HG03060 (cell line): ENCODE data around the gene TUBA1B.
"Not testable (repeated sequence)": the region's sequence is repeated elsewhere in the genome, so short reads cannot be mapped to it uniquely, and the experiment has no call there.

ENCODE experiments used
- ATAC-seq: cut with Tn5 transposase; IDR thresholded peaks from one replicate; pipeline ENCODE4 v1.9.1; 2021; ENCODE audit warnings: low read depth, moderate number of reproducible peaks; ENCODE audit not compliant: unreplicated experiment

The TUBA1B gene

DNA sequence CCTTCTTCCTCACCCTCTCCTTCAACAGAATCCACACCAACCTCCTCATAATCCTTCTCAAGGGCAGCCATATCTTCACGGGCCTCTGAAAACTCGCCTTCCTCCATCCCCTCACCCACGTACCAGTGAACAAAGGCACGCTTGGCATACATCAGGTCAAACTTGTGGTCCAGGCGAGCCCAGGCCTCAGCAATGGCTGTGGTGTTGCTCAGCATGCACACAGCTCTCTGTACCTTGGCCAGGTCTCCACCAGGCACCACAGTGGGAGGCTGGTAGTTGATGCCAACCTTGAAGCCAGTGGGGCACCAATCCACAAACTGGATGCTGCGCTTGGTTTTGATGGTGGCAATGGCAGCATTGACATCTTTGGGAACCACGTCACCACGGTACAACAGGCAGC is 3.2 kb downstream of the TUBA1B start:
- ATAC-seq, result not testable (repeated sequence)

GRCh38 chr12:49126852-49127763 is 4.1 kb downstream of the TUBA1B start:
- ATAC-seq, result no peak

- ATAC-seq, result no peak
Observed at GRCh38 chr12:49121047-49121696, 10.0 kb downstream of the TUBA1B start.

DNA sequence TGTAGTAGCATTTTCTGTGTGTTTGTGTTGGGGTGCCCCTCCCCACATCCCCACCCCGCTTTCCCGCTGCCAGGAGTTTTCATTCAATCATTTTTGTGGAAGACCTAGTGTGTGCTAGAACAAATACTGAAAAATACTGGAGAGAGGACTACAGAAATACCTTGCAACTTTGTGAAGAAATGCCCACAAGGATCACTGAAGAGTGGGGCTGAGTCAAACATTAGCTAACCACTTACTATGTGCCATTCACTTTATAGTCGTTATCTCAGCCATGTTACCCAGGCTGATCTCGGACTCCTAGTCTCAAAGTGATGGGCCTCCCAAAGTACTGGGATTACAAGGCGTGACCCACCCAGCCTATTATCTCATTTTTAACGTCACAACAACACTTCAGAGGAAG is 20.0 kb downstream of the TUBA1B start:
- no peak for ATAC-seq

DNA sequence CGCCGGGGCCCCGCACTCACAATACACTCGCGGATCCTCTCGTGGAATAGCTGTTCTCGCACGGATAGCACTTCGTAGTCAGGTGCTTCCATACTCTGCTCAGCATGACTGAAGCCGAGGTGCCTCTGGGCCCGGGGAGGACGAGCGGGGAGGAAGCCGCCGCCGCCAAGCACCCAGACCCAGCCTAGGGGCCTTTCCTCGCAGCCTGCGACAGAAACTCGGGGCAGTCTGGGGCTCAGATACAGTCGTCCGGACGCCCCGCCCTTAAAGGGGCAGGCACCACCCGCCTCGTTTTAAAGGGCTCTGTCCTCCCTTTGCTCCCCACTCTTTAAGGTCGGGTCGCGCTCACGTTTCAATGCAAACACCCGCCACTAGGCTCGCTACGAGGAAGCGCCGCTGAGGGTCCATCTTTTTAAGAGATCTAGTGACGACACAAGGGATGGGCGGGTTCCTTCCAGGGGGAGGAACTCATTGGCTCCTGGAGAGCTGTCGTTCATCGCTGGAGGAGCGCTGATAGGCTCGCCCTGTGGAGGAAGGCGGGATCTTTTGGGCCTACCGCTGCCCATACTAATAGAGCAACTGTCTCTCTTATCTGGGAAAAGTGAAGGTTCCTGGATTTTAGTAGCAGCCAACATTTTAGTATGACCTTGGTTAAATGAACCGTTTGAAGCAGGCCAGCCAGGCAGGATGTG is 20.6 kb downstream of the TUBA1B start, which contains the start of gene LMBR1L:
TSS of gene LMBR1L (minus strand) at position 384 of the 692 bp plus-strand sequence. CDS start at position 92, 292 bp downstream.
- peak; percentile 89 for ATAC-seq

DNA sequence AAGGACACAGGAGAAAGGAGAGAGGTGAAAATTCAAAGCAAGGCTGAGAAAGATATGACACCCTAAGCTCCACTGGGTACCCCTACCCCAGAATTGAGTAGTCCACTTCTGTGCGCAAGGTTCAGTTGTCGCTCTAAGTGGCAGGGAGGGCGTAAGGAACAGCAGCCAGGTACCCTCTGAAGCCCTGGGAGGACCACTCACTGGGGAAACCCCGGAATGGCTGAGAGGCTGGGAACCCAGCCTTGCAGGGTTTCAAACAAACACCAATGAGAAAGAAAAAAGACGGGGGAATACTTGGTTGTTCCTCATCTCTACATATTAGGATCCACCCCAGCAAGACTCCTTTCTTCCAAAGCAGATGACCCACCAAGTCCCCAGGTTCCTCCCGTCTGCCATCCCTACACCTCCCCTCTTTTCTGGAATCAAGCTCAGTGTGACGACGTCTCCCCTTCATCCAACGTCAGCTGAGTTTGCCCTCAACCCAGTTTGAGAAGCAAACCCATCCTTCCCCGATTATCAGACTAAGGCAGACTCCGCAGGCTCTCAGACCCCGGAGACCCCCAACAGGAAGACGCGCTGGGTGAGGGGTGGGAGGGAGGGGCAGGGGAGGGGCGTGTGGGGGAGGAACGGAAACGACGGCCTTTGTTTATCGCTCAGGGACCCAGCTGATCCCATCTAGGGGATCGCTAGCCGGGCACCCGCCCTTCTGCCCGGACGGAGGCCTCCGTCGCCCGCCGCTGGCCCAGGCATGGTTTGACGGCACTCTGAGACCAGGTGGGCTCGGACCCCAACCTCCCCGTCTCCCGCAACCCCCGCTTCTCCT is 21.3 kb downstream of the TUBA1B start:
- ATAC-seq, result no peak

DNA sequence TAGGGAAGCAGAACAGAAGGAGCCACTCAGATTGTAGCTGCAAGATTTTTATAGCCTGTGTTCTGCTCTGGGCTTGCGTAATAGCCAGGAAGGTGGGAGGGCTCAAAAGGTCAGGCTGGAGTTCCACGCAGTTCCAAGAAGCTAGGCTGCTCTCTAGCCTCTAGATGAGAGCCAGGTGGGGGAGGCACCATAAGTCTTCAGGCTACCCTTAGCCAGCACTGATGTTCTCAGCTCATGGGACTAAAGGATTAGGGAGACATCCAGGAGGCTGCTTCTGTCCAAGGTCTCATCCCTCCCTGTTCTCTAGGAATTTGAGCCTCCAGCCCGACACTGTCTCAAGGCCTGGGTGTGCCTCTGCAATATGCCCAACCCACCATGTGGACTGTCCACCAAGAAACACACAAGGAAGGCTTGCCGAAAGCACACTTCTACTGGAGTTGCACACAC is 22.2 kb downstream of the TUBA1B start:
- ATAC-seq, result no peak

DNA sequence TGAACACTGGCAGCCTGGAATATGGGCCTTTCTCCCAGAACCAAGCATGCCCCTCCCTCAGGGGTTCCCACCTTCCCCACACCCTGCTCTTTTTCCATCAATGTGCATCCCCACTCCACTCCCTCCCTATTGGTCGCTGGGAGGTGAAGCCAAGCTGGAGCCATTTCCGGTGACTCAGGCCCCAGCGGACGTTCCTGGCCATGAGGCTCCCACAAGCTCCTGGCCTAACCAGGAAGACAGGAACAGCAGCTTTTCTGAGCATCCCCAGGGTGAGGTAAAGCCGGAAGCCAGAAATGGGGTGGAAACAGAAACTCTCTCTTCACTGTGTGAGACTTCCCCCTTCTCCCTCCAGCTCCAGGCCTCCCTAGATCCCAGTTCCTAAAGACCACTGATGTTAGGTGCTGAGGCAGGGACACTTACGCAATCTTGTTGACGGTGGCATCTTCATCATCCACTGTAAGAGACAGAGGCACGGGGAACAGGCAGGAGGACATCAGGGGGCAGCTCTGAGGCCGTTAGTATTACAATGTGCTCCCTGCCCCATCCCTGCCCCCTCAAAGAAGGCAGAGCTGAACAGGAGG is 25.6 kb downstream of the TUBA1B start:
- no peak for ATAC-seq

DNA sequence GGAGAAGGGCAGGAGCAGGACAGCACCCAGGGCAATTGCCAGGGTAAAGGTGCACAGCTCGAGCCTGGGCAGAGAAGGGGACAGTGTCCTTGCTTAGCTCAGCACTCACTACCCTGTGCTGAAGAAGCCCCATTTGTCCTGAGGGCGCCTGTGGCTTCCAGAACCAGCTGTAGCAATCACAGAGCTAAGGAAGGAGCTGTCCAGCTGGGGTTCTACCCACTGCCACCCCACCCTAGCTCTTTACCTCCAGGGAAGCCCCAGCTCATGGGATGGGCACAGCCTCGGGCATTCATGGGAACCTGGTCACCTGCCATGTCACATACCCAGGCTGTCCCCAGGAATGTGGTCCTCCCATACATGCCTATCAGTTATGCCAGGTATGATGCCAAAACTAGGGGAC is 26.4 kb downstream of the TUBA1B start:
- ATAC-seq, result no peak

GRCh38 chr12:49100380-49100779 is 30.8 kb downstream of the TUBA1B start:
- ATAC-seq, result no peak

DNA sequence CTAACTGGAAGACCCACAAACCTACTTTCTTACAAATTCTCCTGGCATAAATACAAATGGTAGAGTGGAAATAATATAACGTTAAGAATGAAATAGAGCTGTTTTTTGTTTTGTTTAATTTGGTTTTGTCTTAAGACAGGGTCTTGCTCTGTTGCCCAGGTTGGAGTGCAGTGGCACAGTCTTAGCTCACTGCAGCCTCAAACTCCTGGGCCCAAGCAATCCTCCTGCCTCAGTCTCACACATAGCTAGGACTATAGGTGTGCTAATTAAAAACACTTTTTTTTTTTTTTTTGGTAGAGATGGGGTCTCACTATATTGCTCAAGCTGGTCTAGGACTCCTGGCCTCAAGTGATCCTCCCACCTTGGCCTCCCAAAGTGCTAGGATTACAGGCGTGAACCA is 32.5 kb downstream of the TUBA1B start:
- no peak for ATAC-seq

GRCh38 chr12:49098035-49098451 is 33.2 kb downstream of the TUBA1B start:
- no peak for ATAC-seq

GRCh38 chr12:49097381-49097780 is 33.8 kb downstream of the TUBA1B start:
- ATAC-seq, result no peak

GRCh38 chr12:49094975-49095365 is 36.2 kb downstream of the TUBA1B start:
- no peak for ATAC-seq

DNA sequence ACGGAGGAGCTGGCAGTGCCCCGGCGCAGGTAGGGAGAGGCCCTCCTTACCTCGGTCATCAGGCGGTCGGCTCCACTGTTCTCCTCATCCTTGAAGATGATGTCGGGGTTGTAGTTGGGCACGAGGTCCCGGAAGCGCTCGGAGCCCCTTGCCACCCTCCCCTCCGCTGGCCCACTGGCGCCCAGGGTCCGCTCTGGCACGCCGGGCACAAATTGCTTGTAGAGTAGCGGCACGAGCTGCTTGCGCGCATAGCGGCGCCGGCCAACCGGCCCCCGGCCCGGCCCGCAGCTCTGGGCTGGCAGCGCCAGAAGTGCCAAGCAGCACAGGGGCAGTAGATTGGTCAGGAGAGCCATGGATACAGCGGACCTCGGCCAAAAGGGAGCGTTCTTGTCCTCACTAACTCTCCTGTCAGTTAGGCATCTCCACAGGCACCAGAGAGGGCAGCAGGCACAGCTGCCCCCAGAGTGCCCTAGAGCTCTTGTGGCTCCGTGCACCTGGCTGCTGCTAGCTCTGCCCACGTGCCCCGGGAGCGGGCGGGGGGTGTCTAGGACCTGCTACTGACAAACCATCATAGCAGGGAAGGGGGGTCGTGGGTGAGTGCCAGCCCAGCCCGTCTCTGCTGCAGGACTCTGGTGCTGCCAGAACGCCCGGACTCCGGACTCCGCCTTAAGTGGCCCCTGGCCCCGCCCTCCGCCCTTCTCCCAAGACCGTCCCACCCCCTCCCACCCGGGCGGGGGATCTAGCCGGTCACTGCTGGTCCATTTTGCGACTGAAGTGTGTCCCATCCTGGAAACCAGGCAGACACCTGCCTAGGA is 36.8 kb downstream of the TUBA1B start, which contains the start of gene DHH:
TSS of gene DHH (minus strand) at position 642 of the 815 bp plus-strand sequence. CDS start at position 353, 289 bp downstream.
- ATAC-seq, result no peak

GRCh38 chr12:49093792-49094159 is 37.4 kb downstream of the TUBA1B start:
- no peak for ATAC-seq

- ATAC-seq, result no peak
Observed at GRCh38 chr12:49092816-49093406, 38.3 kb downstream of the TUBA1B start.

- no peak for ATAC-seq
Observed at GRCh38 chr12:49092086-49092815, 38.9 kb downstream of the TUBA1B start.
